ENCODE data around the gene CLSTN2.

CLSTN2 gene

GRCh38 chr3:140529096-140529495 lies 594.1 kb downstream of the CLSTN2 start:
- no peak for DNase-seq

- no peak for DNase-seq
Observed at GRCh38 chr3:140529558-140529957, 594.6 kb downstream of the CLSTN2 start.

GRCh38 chr3:140530131-140530530 lies 595.1 kb downstream of the CLSTN2 start:
- no peak for DNase-seq

- no peak for DNase-seq
Observed at GRCh38 chr3:140530603-140531002, 595.6 kb downstream of the CLSTN2 start.

GRCh38 chr3:140532793-140533330 lies 597.9 kb downstream of the CLSTN2 start:
- DNase-seq: no peak

- DNase-seq: no peak
Observed at GRCh38 chr3:140536926-140537726, 602.1 kb downstream of the CLSTN2 start.

GRCh38 chr3:140537727-140538082 lies 602.7 kb downstream of the CLSTN2 start:
- no peak for DNase-seq

GRCh38 chr3:140540262-140540661 lies 605.3 kb downstream of the CLSTN2 start:
- no peak for DNase-seq

- DNase-seq: no peak
Observed at GRCh38 chr3:140541975-140542653, 607.1 kb downstream of the CLSTN2 start.

- no peak for DNase-seq
Observed at GRCh38 chr3:140545197-140545596, 610.2 kb downstream of the CLSTN2 start.

- no peak for DNase-seq
Observed at GRCh38 chr3:140545756-140546155, 610.8 kb downstream of the CLSTN2 start.

GRCh38 chr3:140546649-140547048 lies 611.7 kb downstream of the CLSTN2 start:
- no peak for DNase-seq

- no peak for DNase-seq
Observed at GRCh38 chr3:140552403-140552802, 617.4 kb downstream of the CLSTN2 start.

- DNase-seq: peak; percentile 9
Observed at GRCh38 chr3:140552898-140553297, 617.9 kb downstream of the CLSTN2 start.

- no peak for DNase-seq
Observed at GRCh38 chr3:140553591-140553990, 618.6 kb downstream of the CLSTN2 start.

- no peak for DNase-seq
Observed at GRCh38 chr3:140555666-140556065, 620.7 kb downstream of the CLSTN2 start.

GRCh38 chr3:140557476-140557875 lies 622.5 kb downstream of the CLSTN2 start:
- DNase-seq: no peak

- no peak for DNase-seq
Observed at GRCh38 chr3:140559546-140559945, 624.6 kb downstream of the CLSTN2 start.

- DNase-seq: no peak
Observed at GRCh38 chr3:140563206-140563760, 628.3 kb downstream of the CLSTN2 start.

- no peak for DNase-seq
Observed at GRCh38 chr3:140568131-140568530, 633.1 kb downstream of the CLSTN2 start.

- no peak for DNase-seq
Observed at GRCh38 chr3:140568842-140569520, 634.0 kb downstream of the CLSTN2 start.

- DNase-seq: no peak
Observed at GRCh38 chr3:140570602-140571001, 635.6 kb downstream of the CLSTN2 start.

GRCh38 chr3:140571836-140572235 lies 636.9 kb downstream of the CLSTN2 start:
- DNase-seq: no peak

Measured in GOT3 (cell line).